HCT116 (cell line): ENCODE data around the gene KIF12. TPM values are rescaled to one million over a fixed set of nuclear protein-coding genes. Genes with fewer than 3 reads are reported as not detected.

Source experiments
- ATAC-seq: fragments of 200-7000 bp; cut with Tn5 transposase; 2 replicates; pipeline ENCODE4 v1.9.1; 2020; ENCODE audit warnings: mild to moderate bottlenecking, moderate library complexity
- BruUV-seq: library from RNA; stranded (reverse); fragments of 400-500 nt; replicated peaks from 2 replicates; lab custom pipeline; 2021; lab: Mats Ljungman, UMichigan
- CTCF ChIA-PET: fragments of 300-600 bp; sonication (Branson Sonifier 250); formaldehyde crosslinking; loops from one replicate; lab custom pipeline; 2021; ENCODE audit warnings: antibody characterized with exemption; lab: Charles Lee
- POLR2A ChIA-PET: fragments of 300-600, 350-600 bp; sonication (Branson Sonifier 250); formaldehyde crosslinking; loops from one replicate; lab custom pipeline; 2021; ENCODE audit warnings: antibody characterized with exemption; lab: Charles Lee
- RAD21 ChIA-PET, 2 experiments: fragments of 300-600 bp; sonication (Branson Sonifier 250); formaldehyde crosslinking; loops; one replicate each; lab custom pipeline; 2023; ENCODE audit warnings: low total read pairs in 2 of 2; ENCODE audit not compliant: uncharacterized antibody in 2 of 2, unreplicated experiment in 2 of 2, low non-redundant PET in 1 of 2; lab: Charles Lee
- DNase-seq: peaks from one replicate; pipeline ENCODE4 v3.0.0-alpha.2; 2010; ENCODE audit warnings: low read depth, low spot score
- H2AFZ ChIP-seq: fragments of 200-600 bp; shearing (Covaris generic), sonication (generic); 2 replicates; pipeline ENCODE4 v1.6.1; 2017; ENCODE audit warnings: low read depth, mixed run types, mixed read lengths, antibody characterized with exemption, low read length; ENCODE audit not compliant: poor library complexity, severe bottlenecking
- H3K27ac ChIP-seq: 2 replicates; pipeline ENCODE4 v1.5.1; 2012; ENCODE audit warnings: low read depth, low read length
- H3K27me3 ChIP-seq: fragments of 200-600 bp; sonication (generic); 2 replicates; pipeline ENCODE4 v1.6.1; 2016; ENCODE audit warnings: mixed run types, low read length, mixed read lengths; ENCODE audit not compliant: insufficient read depth
- H3K36me3 ChIP-seq, 2 experiments: fragments of 200-500 bp in 1 of 2; fragments of 200-600 bp in 1 of 2; sonication (Bioruptor generic) in 1 of 2; sonication (generic) in 1 of 2; 2 replicates each; pipeline versions ENCODE4 v1.5.1 to v1.6.1; 2014 to 2016; ENCODE audit warnings: low read length in 2 of 2, inconsistent platforms in 1 of 2, mixed read lengths in 1 of 2, mixed run types in 1 of 2; ENCODE audit not compliant: insufficient read depth in 2 of 2, control insufficient read depth in 1 of 2
- H3K4me1 ChIP-seq, 2 experiments: fragments of 200-600 bp in 1 of 2; sonication (generic) in 1 of 2; 2 replicates each; pipeline versions ENCODE4 v1.5.1 to v1.6.1; 2012 to 2017; ENCODE audit warnings: low read length in 2 of 2, inconsistent platforms in 1 of 2, mild to moderate bottlenecking in 1 of 2, mixed read lengths in 1 of 2, mixed run types in 1 of 2, moderate library complexity in 1 of 2; ENCODE audit not compliant: insufficient read depth in 2 of 2, control insufficient read depth in 1 of 2
- H3K4me2 ChIP-seq: fragments of 200-600 bp; sonication (generic); 2 replicates; pipeline ENCODE4 v1.6.1; 2017; ENCODE audit warnings: mixed run types, low read length, mixed read lengths
- H3K4me3 ChIP-seq, 2 experiments: fragments of 200-600 bp in 1 of 2; sonication (generic) in 1 of 2; replicated peaks in 1 of 2; 2 replicates each; pipeline ENCODE4 v1.5.1; 2011 to 2016; ENCODE audit warnings: low read length in 2 of 2, control low read depth in 1 of 2, low read depth in 1 of 2, mild to moderate bottlenecking in 1 of 2, mixed read lengths in 1 of 2, mixed run types in 1 of 2
- H3K79me2 ChIP-seq: fragments of 200-600 bp; sonication (generic); 2 replicates; pipeline ENCODE4 v1.6.1; 2017; ENCODE audit warnings: mild to moderate bottlenecking, mixed run types, low read length, moderate library complexity, mixed read lengths; ENCODE audit not compliant: insufficient read depth
- H3K9ac ChIP-seq: fragments of 200-600 bp; sonication (generic); 2 replicates; pipeline ENCODE4 v1.6.1; 2016; ENCODE audit warnings: low read length, mixed read lengths
- H3K9me2 ChIP-seq: fragments of 200-600 bp; sonication (generic), shearing (Covaris generic); 2 replicates; pipeline ENCODE4 v1.6.1; 2017; ENCODE audit warnings: mixed run types, mild to moderate bottlenecking, moderate library complexity; ENCODE audit not compliant: insufficient read depth
- H3K9me3 ChIP-seq, 2 experiments: fragments of 200-500 bp in 1 of 2; fragments of 200-600 bp in 1 of 2; sonication (Bioruptor generic) in 1 of 2; sonication (generic) in 1 of 2; 2 replicates each; pipeline ENCODE4 v1.6.1; 2014 to 2017; ENCODE audit warnings: low read length in 2 of 2, mixed read lengths in 2 of 2, inconsistent platforms in 1 of 2, low read depth in 1 of 2, mild to moderate bottlenecking in 1 of 2, mixed run types in 1 of 2, moderate library complexity in 1 of 2; ENCODE audit not compliant: control insufficient read depth in 1 of 2, insufficient read depth in 1 of 2
- H4K20me1 ChIP-seq: fragments of 200-600 bp; sonication (generic), shearing (Covaris generic); 2 replicates; pipeline ENCODE4 v1.6.1; 2017; ENCODE audit warnings: mixed run types, mild to moderate bottlenecking, moderate library complexity; ENCODE audit not compliant: insufficient read depth
- ATF3 ChIP-seq: IDR thresholded peaks from 2 replicates; pipeline ENCODE4 v1.6.1; 2012
- CBX3 ChIP-seq: IDR thresholded peaks from 2 replicates; pipeline ENCODE4 v1.6.1; 2012; ENCODE audit warnings: low read depth
- CEBPB ChIP-seq: IDR thresholded peaks from 2 replicates; pipeline ENCODE4 v1.6.1; 2012; ENCODE audit warnings: low read depth
- CTCF ChIP-seq, 3 experiments: fragments of 200-600 bp in 1 of 3; sonication (generic) in 1 of 3; IDR thresholded peaks in 2 of 3; conservative IDR thresholded peaks in 1 of 3; 2 replicates each; pipeline ENCODE4 v1.5.1; 2012 to 2017; ENCODE audit warnings: low read depth in 2 of 3, low read length in 2 of 3, antibody characterized with exemption in 1 of 3, borderline replicate concordance in 1 of 3, control low read depth in 1 of 3, mild to moderate bottlenecking in 1 of 3, mixed read lengths in 1 of 3, mixed run types in 1 of 3, moderate library complexity in 1 of 3; ENCODE audit not compliant: insufficient read depth in 1 of 3
- ELF1 ChIP-seq: IDR thresholded peaks from 2 replicates; pipeline ENCODE4 v1.6.1; 2012; ENCODE audit warnings: low read depth, borderline replicate concordance
- EZH2phosphoT487 ChIP-seq: fragments of 200-600 bp; IDR thresholded peaks from 2 replicates; pipeline ENCODE4 v1.6.1; 2018; ENCODE audit warnings: antibody characterized with exemption, borderline replicate concordance
- FOSL1 ChIP-seq: IDR thresholded peaks from 2 replicates; pipeline ENCODE4 v1.6.1; 2012; ENCODE audit warnings: low read depth
- JUND ChIP-seq: IDR thresholded peaks from 2 replicates; pipeline ENCODE4 v1.6.1; 2012
- MAX ChIP-seq: IDR thresholded peaks from 2 replicates; pipeline ENCODE4 v1.6.1; 2012
- POLR2A ChIP-seq: IDR thresholded peaks from 2 replicates; pipeline ENCODE4 v1.7.0; 2011; ENCODE audit warnings: borderline replicate concordance; ENCODE audit not compliant: insufficient read depth, insufficient read length; ENCODE audit errors: extremely low read depth
- RAD21 ChIP-seq: IDR thresholded peaks from 2 replicates; pipeline ENCODE4 v1.6.1; 2012; ENCODE audit warnings: low read depth, mild to moderate bottlenecking
- REST ChIP-seq: IDR thresholded peaks from 2 replicates; pipeline ENCODE4 v1.6.1; 2012; ENCODE audit warnings: low read depth
- SIN3A ChIP-seq: IDR thresholded peaks from 2 replicates; pipeline ENCODE4 v1.6.1; 2012; ENCODE audit warnings: low read depth
- SP1 ChIP-seq: IDR thresholded peaks from 2 replicates; pipeline ENCODE4 v1.6.1; 2012; ENCODE audit warnings: low read depth
- SRF ChIP-seq: IDR thresholded peaks from 2 replicates; pipeline ENCODE4 v1.6.1; 2012; ENCODE audit warnings: low read depth
- TCF7L2 ChIP-seq: IDR thresholded peaks from 2 replicates; pipeline ENCODE4 v1.7.0; 2011; ENCODE audit warnings: borderline replicate concordance, inconsistent platforms; ENCODE audit not compliant: insufficient read depth, insufficient read length; ENCODE audit errors: extremely low read depth
- YY1 ChIP-seq: IDR thresholded peaks from 2 replicates; pipeline ENCODE4 v1.6.1; 2011; ENCODE audit warnings: low read length, low read depth, moderate library complexity, mild to moderate bottlenecking; ENCODE audit not compliant: insufficient replicate concordance; ENCODE audit errors: extremely low read depth
- ZBTB33 ChIP-seq: IDR thresholded peaks from 2 replicates; pipeline ENCODE4 v1.6.1; 2011; ENCODE audit warnings: mild to moderate bottlenecking, low read length, moderate library complexity; ENCODE audit not compliant: insufficient replicate concordance; ENCODE audit errors: extremely low read depth
- ZFX ChIP-seq: fragments of 450-650 bp; IDR thresholded peaks from 2 replicates; pipeline ENCODE4 v1.6.1; 2017
- ZNF274 ChIP-seq: fragments of 200-500 bp; sonication (Bioruptor generic); IDR thresholded peaks from 2 replicates; pipeline ENCODE4 v1.6.1; 2014; ENCODE audit warnings: mild to moderate bottlenecking, low read depth, low read length, inconsistent platforms
- intact Hi-C: fragments of 100-400 bp; cut with micrococcal nuclease; formaldehyde crosslinking; loops from 2 replicates; pipeline ENCODE4 v1.10.0; 2022
- total RNA-seq: library from RNA; stranded (reverse); gene quantifications from one replicate; pipeline ENCODE4 v1.2.1, GENCODE V29; 2021; ENCODE audit not compliant: unreplicated experiment

Gene KIF12
- total RNA-seq, 1 experiment from 2014 or later = 6.4 TPM

- no peaks in the 10 kb centered on the region for H3K9me2 ChIP-seq
- no peaks in the 10 kb centered on the region for H3K79me2 ChIP-seq
- intact Hi-C loops = no loop called here
- peaks cover 8% of the 10 kb centered on the region; the same call in 1 of the 2 replicates for H3K27me3 ChIP-seq
- H3K4me3 ChIP-seq = no peak overlapping the region
- H2AFZ ChIP-seq = no peak overlapping the region
- H4K20me1 ChIP-seq = no peaks in the 10 kb centered on the region
- H3K36me3 ChIP-seq = no peaks in the 10 kb centered on the region
- no peak overlapping the region for H3K4me2 ChIP-seq
- ATAC-seq (no peak), DNase-seq (no peak)
- H3K9ac ChIP-seq = no peak overlapping the region
- no TSS peak for BruUV-seq
- no peaks in the 10 kb centered on the region for H3K9me3 ChIP-seq
- ChIA-PET POLR2A (no interaction called here), CTCF (no interaction called here), RAD21 (no interaction called here)
- no peak for TF ChIP-seq ELF1
- no peak for TF ChIP-seq SP1
- TF ChIP-seq SRF = no peak
- TF ChIP-seq CEBPB = no peak
- no peak for TF ChIP-seq TCF7L2
- no peak for TF ChIP-seq POLR2A
- no peak for TF ChIP-seq SIN3A
- TF ChIP-seq FOSL1 = no peak
- no peak for TF ChIP-seq JUND
- TF ChIP-seq ZFX = no peak
- TF ChIP-seq RAD21 = no peak
- TF ChIP-seq CTCF (IDR thresholded peaks at IDR 0.05 in 2 of 3, conservative IDR thresholded peaks at IDR 0.05 in 1 of 3; ENCODE audit: borderline replicate concordance in 1 of 3, insufficient read depth in 1 of 3, low read depth in 2 of 3, low read length in 2 of 3) = no peak
- TF ChIP-seq CBX3 = no peak
- no peak for TF ChIP-seq EZH2phosphoT487
- TF ChIP-seq ATF3 = no peak
- no peak for TF ChIP-seq YY1
- no peak for TF ChIP-seq MAX
- TF ChIP-seq ZBTB33 = no peak
- no peak for TF ChIP-seq ZNF274
- TF ChIP-seq REST = no peak
- H3K4me1 ChIP-seq = no peaks in the 10 kb centered on the region
- no peak overlapping the region for H3K27ac ChIP-seq
Measured at GRCh38 chr9:114069476-114070187, 29.5 kb downstream of the KIF12 start.
